Measurements from ENCODE around the gene OLIG2. TPM values are rescaled to one million over a fixed set of nuclear protein-coding genes. Genes with fewer than 3 reads are reported as not detected.

The OLIG2 gene
- total RNA-seq, 3 donors from 2014 or later: not detected

DNA sequence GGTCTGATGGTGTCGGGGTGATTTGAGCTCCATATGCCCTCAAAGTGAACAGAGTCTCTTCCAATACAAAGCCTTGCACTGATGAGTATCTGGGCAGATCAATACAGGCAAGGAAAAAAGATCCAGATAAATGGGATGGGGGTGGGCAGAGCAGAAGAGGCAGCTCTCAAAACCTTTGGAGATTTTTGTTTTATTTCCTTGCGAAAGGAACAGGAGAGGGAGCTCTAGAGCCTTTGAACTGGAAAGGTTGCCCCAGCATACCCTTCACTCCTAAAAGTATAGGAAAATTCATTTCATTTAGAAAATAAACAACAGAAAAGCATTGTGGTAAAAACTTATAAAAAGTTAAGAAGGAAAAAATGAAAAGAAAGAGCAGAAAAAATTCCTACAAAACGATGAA, 31.4 kb upstream of the OLIG2 start:
- Histone ChIP-seq H3K9me3 (no peaks in the 10 kb centered on the region), H3K36me3 (no peaks in the 10 kb centered on the region), H3K27me3 (peaks cover 0 to 10% of the 10 kb centered on the region in 2 donors), H3K4me3 (no peak overlapping the region), H3K4me1 (no peaks in the 10 kb centered on the region), H3K27ac (no peak overlapping the region)
- no peak for TF ChIP-seq POLR2AphosphoS5 (IDR thresholded peaks at IDR 0.05)
- TF ChIP-seq, protein P1, sequence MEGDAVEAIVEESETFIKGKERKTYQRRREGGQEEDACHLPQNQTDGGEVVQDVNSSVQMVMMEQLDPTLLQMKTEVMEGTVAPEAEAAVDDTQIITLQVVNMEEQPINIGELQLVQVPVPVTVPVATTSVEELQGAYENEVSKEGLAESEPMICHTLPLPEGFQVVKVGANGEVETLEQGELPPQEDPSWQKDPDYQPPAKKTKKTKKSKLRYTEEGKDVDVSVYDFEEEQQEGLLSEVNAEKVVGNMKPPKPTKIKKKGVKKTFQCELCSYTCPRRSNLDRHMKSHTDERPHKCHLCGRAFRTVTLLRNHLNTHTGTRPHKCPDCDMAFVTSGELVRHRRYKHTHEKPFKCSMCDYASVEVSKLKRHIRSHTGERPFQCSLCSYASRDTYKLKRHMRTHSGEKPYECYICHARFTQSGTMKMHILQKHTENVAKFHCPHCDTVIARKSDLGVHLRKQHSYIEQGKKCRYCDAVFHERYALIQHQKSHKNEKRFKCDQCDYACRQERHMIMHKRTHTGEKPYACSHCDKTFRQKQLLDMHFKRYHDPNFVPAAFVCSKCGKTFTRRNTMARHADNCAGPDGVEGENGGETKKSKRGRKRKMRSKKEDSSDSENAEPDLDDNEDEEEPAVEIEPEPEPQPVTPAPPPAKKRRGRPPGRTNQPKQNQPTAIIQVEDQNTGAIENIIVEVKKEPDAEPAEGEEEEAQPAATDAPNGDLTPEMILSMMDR (IDR thresholded peaks at IDR 0.05): no peak
- TF ChIP-seq POLR2A (IDR thresholded peaks at IDR 0.05): no peak
- intact Hi-C loops (cut with DNase I; ENCODE audit: low total_unique reads): no loop called here
- DNase-seq (ENCODE audit: low spot score in 2 of 2): no peak

DNA sequence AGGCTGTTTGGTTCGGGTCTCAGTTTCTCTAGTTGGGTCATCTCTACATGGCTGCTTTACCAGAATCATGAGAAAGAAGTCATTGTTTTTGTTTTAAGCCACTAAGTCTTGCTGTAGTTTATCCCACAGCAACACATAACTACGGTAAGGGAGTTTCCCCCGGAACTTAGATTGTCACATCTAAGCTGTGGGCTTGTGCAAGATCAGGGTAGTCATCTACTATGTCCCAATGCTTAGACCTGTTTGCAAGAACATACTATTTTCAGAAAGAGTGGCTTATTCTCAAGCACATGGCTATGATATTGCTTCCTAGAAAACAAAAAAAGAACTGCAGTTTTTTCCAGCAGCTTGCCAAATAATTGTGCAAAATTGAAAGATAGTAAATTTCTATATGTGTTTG, 18.0 kb upstream of the OLIG2 start:
- no peaks in the 10 kb centered on the region for H3K9me3 ChIP-seq
- H3K36me3 ChIP-seq: no peaks in the 10 kb centered on the region
- H3K27ac ChIP-seq: no peak overlapping the region
- no peak for TF ChIP-seq POLR2AphosphoS5 (IDR thresholded peaks at IDR 0.05)
- TF ChIP-seq, protein P1 (IDR thresholded peaks at IDR 0.05): no peak
- TF ChIP-seq POLR2A (IDR thresholded peaks at IDR 0.05): no peak
- H3K4me1 ChIP-seq: no peaks in the 10 kb centered on the region
- intact Hi-C loops (cut with DNase I; ENCODE audit: low total_unique reads): no loop called here
- DNase-seq (ENCODE audit: low spot score in 2 of 2): no peak
- no peak overlapping the region for H3K4me3 ChIP-seq
- no peaks in the 10 kb centered on the region for H3K27me3 ChIP-seq

DNA sequence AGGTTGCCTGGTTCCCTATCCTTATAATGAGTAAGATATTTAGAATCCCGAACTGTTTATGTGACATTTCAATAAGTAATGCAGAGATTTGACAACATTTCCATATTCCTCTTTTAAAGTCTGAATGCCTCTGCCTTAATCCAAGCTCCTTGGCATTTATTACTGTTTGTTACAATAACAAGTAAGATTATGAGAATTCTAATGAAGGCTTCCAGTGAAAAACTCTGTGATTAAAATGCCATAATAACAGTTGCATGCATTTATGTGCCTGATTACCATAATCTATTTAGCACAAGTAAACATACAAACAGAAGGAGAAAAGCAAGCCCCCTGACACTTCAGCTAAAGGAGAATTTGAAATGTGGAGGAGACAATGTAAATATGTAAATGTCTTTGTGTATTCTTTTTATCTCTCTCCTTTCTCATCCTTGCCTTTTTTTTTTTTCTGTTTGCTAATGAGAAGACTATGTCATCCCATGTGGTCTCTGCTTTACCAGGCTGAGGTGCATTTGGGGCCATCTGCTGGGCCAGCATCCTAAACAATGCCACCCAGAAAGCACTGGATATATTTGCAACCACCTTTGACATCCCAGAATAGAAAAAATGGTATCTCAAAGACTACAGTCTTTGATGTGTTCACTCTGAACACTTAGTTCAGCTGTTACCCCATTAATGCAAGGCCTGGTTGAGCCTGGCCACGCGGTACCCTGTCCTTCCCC, 17.2 kb upstream of the OLIG2 start:
- H3K4me1 ChIP-seq: no peaks in the 10 kb centered on the region
- no peaks in the 10 kb centered on the region for H3K36me3 ChIP-seq
- no peaks in the 10 kb centered on the region for H3K9me3 ChIP-seq
- no peak overlapping the region for H3K27ac ChIP-seq
- H3K4me3 ChIP-seq: no peak overlapping the region
- no peaks in the 10 kb centered on the region for H3K27me3 ChIP-seq
- intact Hi-C loops (cut with DNase I; ENCODE audit: low total_unique reads): no loop called here
- TF ChIP-seq POLR2AphosphoS5 (IDR thresholded peaks at IDR 0.05): no peak
- TF ChIP-seq POLR2A (IDR thresholded peaks at IDR 0.05): no peak
- TF ChIP-seq, protein P1 (IDR thresholded peaks at IDR 0.05): no peak
- DNase-seq (ENCODE audit: low spot score in 2 of 2): no peak

DNA sequence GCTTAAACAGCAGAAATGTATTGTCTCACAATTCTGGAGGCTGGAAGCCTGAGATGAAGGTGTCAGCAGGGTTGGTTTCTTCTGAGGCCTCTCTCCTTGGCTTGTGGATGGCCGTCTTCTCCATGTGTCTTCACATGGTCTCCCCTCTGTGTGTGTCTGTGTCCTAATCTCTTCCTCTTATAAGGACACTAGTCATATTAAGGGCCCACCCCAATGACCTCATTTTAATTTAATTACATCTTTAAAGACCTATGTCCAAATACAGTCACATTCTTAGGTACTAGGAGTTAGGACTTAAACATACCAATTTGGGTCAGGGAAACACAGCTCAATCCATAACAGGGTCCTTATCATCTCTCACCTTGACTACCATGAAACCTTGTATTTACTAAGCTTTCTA, 14.8 kb upstream of the OLIG2 start:
- Histone ChIP-seq H3K4me3 (no peak overlapping the region), H3K27ac (no peak overlapping the region), H3K36me3 (no peaks in the 10 kb centered on the region), H3K9me3 (no peaks in the 10 kb centered on the region), H3K27me3 (peaks cover 0 to 18% of the 10 kb centered on the region in 2 donors), H3K4me1 (no peaks in the 10 kb centered on the region)
- TF ChIP-seq, protein P1 (IDR thresholded peaks at IDR 0.05): no peak
- TF ChIP-seq POLR2A (IDR thresholded peaks at IDR 0.05): no peak
- TF ChIP-seq POLR2AphosphoS5 (IDR thresholded peaks at IDR 0.05): no peak
- no peak for DNase-seq (ENCODE audit: low spot score in 2 of 2)
- intact Hi-C loops (cut with DNase I; ENCODE audit: low total_unique reads): no loop called here

DNA sequence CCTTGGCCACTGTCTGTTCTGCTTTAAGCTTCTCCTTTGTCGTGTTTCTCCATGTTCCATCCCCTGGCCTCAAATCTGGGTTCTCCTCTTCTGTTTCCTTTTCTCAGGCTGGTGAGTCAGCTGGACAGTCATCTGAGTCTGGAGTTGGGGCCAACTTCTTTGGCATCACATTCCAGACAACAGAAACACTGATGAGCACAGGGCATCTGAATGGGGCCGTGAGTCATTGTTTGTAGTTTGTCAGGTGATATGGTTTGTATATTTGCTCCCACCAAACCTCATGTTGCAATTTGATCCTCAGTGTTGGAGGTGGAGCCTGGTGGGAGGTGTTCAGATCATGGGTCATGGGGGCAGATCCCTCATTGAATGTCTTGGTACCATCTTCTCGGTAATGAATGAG, 14.3 kb upstream of the OLIG2 start:
- intact Hi-C loops (cut with DNase I; ENCODE audit: low total_unique reads): no loop called here
- TF ChIP-seq POLR2A (IDR thresholded peaks at IDR 0.05) (no peak), POLR2AphosphoS5 (IDR thresholded peaks at IDR 0.05) (no peak)
- TF ChIP-seq, protein P1 (IDR thresholded peaks at IDR 0.05): no peak
- H3K27me3 ChIP-seq: peaks cover 0 to 23% of the 10 kb centered on the region in 2 donors
- H3K27ac ChIP-seq: no peak overlapping the region
- H3K9me3 ChIP-seq: no peaks in the 10 kb centered on the region
- H3K4me1 ChIP-seq: no peaks in the 10 kb centered on the region
- H3K36me3 ChIP-seq: no peaks in the 10 kb centered on the region
- DNase-seq (ENCODE audit: low spot score in 2 of 2): no peak
- H3K4me3 ChIP-seq: no peak overlapping the region
